Lower leg skin (tissue), 3 donors: ENCODE measurements around the gene METAP1.

Experiments used
- CTCF ChIP-seq, 3 donors: fragments of 450-650 bp; IDR thresholded peaks; one replicate each; pipeline ENCODE4 v1.5.1; 2016; ENCODE audit warnings: antibody characterized with exemption in 3 of 3, mild to moderate bottlenecking in 3 of 3, moderate library complexity in 2 of 3
- POLR2A ChIP-seq, 2 donors: fragments of 450-650 bp; IDR thresholded peaks; one replicate each; pipeline ENCODE4 v1.6.1; 2016 to 2017; ENCODE audit warnings: antibody characterized with exemption in 2 of 2, mild to moderate bottlenecking in 1 of 2, moderate library complexity in 1 of 2

- TF ChIP-seq POLR2A (IDR thresholded peaks at IDR 0.05): no peak
- TF ChIP-seq CTCF (IDR thresholded peaks at IDR 0.05): no peak
Measured at GRCh38 chr4:99088481-99089365, 93.2 kb downstream of the METAP1 start, which contains the start of gene ADH5.
